Choroid plexus epithelial cell (primary cell): ENCODE measurements around the gene UPK1A.

Experiments
- DNase-seq: peaks from one replicate; pipeline ENCODE4 v3.0.0-alpha.2; 2010; ENCODE audit warnings: low read depth
- H3K4me3 ChIP-seq: 2 replicates; pipeline ENCODE4 v1.5.1; 2011; ENCODE audit warnings: low read depth, mild to moderate bottlenecking, control low read depth, low read length, moderate library complexity
- TF ChIP-seq, protein P1 (sequence below): conservative IDR thresholded peaks from 2 replicates; pipeline ENCODE4 v1.5.1; 2011; ENCODE audit warnings: low read depth, mild to moderate bottlenecking, control low read depth, inconsistent platforms, low read length, moderate library complexity

The UPK1A gene

DNA sequence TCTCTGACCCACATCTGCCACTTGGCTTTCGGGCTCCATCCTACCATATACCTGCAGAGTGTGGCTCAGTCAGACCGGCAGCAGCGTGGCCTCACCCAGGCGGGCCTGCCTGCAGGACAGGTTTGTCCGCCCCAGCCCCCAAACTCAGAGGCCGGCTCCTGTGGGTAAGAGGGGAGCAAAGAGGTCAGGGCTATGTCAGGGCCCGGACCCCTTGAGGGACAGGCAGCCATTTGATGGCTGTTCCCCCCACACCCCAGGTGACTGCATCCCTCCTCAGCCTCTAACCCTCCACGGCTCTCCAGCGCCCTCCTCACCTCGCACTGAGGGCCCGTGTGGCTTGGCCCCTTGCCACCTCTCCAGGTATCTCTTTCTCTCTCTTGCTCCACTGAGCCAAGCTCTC is 25.7 kb downstream of the UPK1A start:
- no peak for DNase-seq
- H3K4me3 ChIP-seq, result no peak overlapping the region
- TF ChIP-seq, protein P1, sequence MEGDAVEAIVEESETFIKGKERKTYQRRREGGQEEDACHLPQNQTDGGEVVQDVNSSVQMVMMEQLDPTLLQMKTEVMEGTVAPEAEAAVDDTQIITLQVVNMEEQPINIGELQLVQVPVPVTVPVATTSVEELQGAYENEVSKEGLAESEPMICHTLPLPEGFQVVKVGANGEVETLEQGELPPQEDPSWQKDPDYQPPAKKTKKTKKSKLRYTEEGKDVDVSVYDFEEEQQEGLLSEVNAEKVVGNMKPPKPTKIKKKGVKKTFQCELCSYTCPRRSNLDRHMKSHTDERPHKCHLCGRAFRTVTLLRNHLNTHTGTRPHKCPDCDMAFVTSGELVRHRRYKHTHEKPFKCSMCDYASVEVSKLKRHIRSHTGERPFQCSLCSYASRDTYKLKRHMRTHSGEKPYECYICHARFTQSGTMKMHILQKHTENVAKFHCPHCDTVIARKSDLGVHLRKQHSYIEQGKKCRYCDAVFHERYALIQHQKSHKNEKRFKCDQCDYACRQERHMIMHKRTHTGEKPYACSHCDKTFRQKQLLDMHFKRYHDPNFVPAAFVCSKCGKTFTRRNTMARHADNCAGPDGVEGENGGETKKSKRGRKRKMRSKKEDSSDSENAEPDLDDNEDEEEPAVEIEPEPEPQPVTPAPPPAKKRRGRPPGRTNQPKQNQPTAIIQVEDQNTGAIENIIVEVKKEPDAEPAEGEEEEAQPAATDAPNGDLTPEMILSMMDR, result no peak

DNA sequence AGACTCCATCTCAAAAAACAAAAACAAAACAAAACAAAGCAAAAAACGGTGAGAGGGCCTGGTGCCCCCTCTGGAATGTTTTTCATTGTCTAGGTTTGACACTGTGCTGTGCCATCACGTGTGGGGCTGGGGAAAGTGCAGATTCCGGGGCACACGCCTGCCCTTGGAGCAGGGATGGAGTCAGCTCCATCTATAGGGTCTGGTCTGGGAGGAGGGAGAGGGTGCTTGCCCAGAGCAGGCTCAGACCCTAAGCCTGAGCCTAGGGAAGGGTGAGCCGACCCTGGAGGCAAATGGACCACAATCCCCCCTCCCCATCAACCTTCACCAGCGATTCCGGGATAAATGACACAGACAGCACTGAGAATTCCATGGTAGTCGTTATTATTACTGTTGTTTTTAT is 27.1 kb downstream of the UPK1A start:
- TF ChIP-seq, protein P1, result no peak
- no peak for DNase-seq
- H3K4me3 ChIP-seq, result no peak overlapping the region

DNA sequence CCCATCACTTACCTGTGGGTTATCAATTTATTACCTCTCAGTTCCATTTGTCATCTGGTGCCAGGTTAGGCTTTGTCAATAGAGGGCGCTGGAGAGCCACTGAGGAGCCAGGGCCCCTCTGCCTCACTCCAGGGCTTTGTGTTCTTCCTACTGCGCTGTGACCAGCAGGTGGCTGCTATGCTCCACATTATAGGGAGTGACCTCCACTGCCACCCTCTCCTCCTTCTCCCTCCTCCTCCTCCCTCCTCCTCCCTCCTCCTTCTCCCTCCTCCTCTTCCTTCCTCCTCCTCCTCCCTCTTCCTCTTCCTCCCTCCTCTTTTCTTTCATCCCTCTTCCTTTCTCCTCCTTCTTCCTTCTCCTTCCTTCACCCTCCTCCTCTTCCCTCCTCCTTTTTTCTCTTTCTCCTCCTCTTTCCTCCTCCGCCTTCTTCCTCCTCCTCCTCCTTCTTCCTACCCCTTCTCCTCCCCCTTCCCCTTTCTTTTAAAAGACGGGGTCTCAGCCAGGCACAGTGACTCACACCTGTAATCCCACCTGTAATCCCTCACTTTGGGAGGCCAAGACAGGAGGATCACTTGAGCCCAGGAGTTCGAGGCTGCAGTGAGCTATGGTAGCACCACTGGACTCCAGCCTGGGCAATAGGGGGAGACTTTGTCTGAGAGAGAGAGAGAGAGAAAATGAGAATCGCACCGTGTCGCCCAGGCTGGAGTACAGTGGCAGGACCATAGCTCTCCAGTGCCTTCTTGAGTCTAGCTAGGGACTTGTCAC is 27.7 kb downstream of the UPK1A start:
- DNase-seq, result peak; percentile 87
- TF ChIP-seq, protein P1, result peak; percentile 98

DNA sequence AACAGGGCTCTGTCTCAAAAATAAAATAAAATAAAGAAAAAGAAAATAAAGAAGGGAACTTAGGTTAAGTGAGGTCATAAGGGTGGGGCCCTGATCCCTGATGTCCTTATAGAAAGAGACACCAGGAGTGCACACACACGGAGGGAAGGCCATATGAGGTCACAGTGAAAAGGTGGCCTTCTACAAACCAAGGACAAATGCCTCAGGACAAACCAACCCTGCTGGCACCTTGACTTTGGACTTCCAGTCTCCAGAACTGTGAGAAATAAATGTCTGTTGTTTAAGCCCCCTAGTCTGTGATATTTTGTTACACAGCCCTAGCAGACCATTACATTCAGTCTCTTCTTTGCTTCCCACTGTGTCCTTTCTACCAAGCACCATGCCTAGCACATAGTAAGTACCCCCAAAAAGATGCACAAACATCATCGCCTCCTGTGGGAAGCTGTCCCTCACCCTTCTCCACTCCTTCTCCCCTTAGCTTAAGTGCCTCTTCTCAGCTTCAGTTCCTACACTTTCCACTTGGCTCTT is 29.6 kb downstream of the UPK1A start:
- TF ChIP-seq, protein P1, result no peak
- no peak overlapping the region for H3K4me3 ChIP-seq
- no peak for DNase-seq

More for the DNA sequence above, 27.7 kb downstream of the UPK1A start:
- H3K4me3 ChIP-seq, result no peak overlapping the region

DNA sequence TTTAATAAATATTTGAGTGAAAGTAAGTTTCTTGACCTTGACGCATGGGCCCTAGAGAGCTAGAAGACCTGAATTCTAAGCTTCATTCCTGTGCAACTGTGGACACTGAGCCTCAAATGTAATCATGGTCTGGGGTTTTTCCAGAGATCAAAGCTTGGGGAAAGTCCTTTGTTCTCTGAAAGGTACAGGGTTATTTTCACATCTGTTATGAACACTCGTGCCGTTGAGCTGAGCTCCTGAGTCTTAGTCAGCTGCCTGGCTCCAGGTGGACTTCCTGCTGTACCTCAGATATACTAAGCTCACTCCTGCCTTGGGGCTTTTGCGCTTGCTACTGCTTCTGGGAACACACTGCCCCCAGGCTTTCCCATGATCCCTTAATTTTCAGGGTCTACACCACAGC is 30.5 kb downstream of the UPK1A start:
- no peak overlapping the region for H3K4me3 ChIP-seq
- no peak for DNase-seq
- TF ChIP-seq, protein P1, result no peak

DNA sequence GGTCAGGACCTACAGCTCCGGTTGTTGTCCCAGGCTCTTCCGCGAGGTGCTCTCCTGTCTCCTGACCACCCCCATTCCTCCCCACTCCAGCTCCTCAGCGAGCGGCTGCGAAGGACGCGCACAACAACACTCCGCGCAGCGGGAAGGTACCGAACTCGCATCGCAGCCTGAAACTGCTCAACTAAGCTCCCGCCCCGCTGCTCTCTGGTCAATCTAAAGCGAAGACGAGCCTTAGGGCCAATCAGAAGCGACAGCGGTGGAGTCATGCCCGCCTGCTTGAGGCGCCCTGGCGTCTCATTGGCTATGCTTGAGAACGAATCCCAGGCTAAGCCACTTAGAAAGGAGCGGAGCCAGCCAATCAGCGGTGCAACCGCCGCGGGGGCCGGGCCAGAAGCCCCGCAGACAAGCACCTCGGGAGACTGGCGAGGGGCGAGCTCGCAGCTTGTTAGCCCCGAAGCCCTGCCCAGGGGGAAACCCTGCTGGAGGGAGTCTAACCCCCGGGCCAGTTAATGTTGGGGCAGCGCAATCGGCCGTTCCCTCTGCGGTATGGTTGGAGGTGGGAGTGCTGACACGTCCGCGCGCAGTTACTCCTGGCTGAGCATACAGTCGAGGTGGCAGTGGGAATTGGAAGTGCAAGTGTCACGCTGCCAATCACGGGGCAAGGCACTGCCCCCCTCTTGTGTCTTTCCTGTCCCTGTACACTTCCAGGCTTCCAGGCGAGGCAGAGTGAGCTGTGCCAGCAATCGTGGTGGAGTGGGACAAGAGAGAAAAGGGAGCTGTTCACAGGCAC is 36.1 kb downstream of the UPK1A start:
- TF ChIP-seq, protein P1, result no peak
- peak; percentile 99 for DNase-seq
- H3K4me3 ChIP-seq, result peak overlapping the region; percentile 62
